Adipocyte (in vitro differentiated cells): ENCODE measurements around the gene NUB1.
"Not testable (repeated sequence)": the region's sequence is repeated elsewhere in the genome, so short reads cannot be mapped to it uniquely, and the experiment has no call there.

ENCODE experiments used
- DNase-seq: peaks from one replicate; pipeline ENCODE4 v3.0.0-alpha.2; 2015; ENCODE audit warnings: low read depth
- H3K27me3 ChIP-seq: replicated peaks from 2 replicates; pipeline ENCODE4 v1.7.0; 2013; ENCODE audit warnings: mild to moderate bottlenecking, low read length, moderate library complexity; ENCODE audit not compliant: control insufficient read depth, insufficient read depth
- H3K36me3 ChIP-seq: 2 replicates; pipeline ENCODE4 v1.7.0; 2013; ENCODE audit warnings: low read length, mild to moderate bottlenecking, moderate library complexity; ENCODE audit not compliant: control insufficient read depth, insufficient read depth, severe bottlenecking
- H3K4me1 ChIP-seq: 2 replicates; pipeline ENCODE4 v1.7.0; 2013; ENCODE audit warnings: mild to moderate bottlenecking, low read length, moderate library complexity; ENCODE audit not compliant: control insufficient read depth, insufficient read depth
- H3K4me3 ChIP-seq: 2 replicates; pipeline ENCODE4 v1.7.0; 2013; ENCODE audit warnings: mild to moderate bottlenecking, low read length, moderate library complexity
- H3K9ac ChIP-seq: 2 replicates; pipeline ENCODE4 v1.7.0; 2013; ENCODE audit warnings: mild to moderate bottlenecking, low read length, moderate library complexity
- H3K9me3 ChIP-seq: 2 replicates; pipeline ENCODE4 v1.7.0; 2013; ENCODE audit warnings: mild to moderate bottlenecking, low read length, moderate library complexity; ENCODE audit not compliant: control insufficient read depth

Gene NUB1

GRCh38 chr7:151341357-151342101 lies at the start of gene NUB1:
Gene NUB1 (plus strand): TSS chr7:151341812. CDS start chr7:151345350, 3,538 bp downstream.
- DNase-seq: peak; percentile 98
- peak within 1 kb of the TSS; percentile 91 for H3K9ac ChIP-seq
- H3K36me3 ChIP-seq: peaks cover 15% of the 10 kb centered on the region
- H3K4me1 ChIP-seq: peaks cover 20% of the 10 kb centered on the region
- H3K9me3 ChIP-seq: no peaks in the 10 kb centered on the region
- H3K4me3 ChIP-seq: peak within 1 kb of the TSS; percentile 97
- no peaks in the 10 kb centered on the region for H3K27me3 ChIP-seq

GRCh38 chr7:151292850-151293249 lies 48.8 kb upstream of the NUB1 start:
- H3K36me3 ChIP-seq: no peaks in the 10 kb centered on the region
- H3K9ac ChIP-seq: no peak overlapping the region
- peaks cover 9% of the 10 kb centered on the region for H3K9me3 ChIP-seq
- DNase-seq: no peak
- no peak overlapping the region for H3K4me3 ChIP-seq
- peaks cover 35% of the 10 kb centered on the region for H3K27me3 ChIP-seq
- no peaks in the 10 kb centered on the region for H3K4me1 ChIP-seq

- Histone ChIP-seq H3K4me3 (no peak overlapping the region), H3K36me3 (no peaks in the 10 kb centered on the region), H3K27me3 (peaks cover 39% of the 10 kb centered on the region), H3K9me3 (peaks cover 14% of the 10 kb centered on the region), H3K4me1 (no peaks in the 10 kb centered on the region), H3K9ac (no peak overlapping the region)
- no peak for DNase-seq
Observed at GRCh38 chr7:151296202-151296992, 45.2 kb upstream of the NUB1 start.

GRCh38 chr7:151298765-151299164 lies 42.8 kb upstream of the NUB1 start:
- Histone ChIP-seq H3K27me3 (peaks cover 44% of the 10 kb centered on the region), H3K4me3 (no peak overlapping the region), H3K9me3 (peaks cover 14% of the 10 kb centered on the region), H3K9ac (no peak overlapping the region), H3K4me1 (peaks cover 3% of the 10 kb centered on the region), H3K36me3 (no peaks in the 10 kb centered on the region)
- no peak for DNase-seq

- peaks cover 36% of the 10 kb centered on the region for H3K27me3 ChIP-seq
- no peak for DNase-seq
- H3K4me1 ChIP-seq: peaks cover 3% of the 10 kb centered on the region
- no peaks in the 10 kb centered on the region for H3K36me3 ChIP-seq
- no peak overlapping the region for H3K9ac ChIP-seq
- no peak overlapping the region for H3K4me3 ChIP-seq
- H3K9me3 ChIP-seq: peaks cover 14% of the 10 kb centered on the region
Observed at GRCh38 chr7:151299530-151299929, 42.1 kb upstream of the NUB1 start.

- Histone ChIP-seq H3K9ac (no peak overlapping the region), H3K36me3 (no peaks in the 10 kb centered on the region), H3K4me1 (peaks cover 3% of the 10 kb centered on the region), H3K4me3 (no peak overlapping the region), H3K27me3 (peaks cover 30% of the 10 kb centered on the region), H3K9me3 (peaks cover 14% of the 10 kb centered on the region)
- DNase-seq: no peak
Observed at GRCh38 chr7:151299940-151300645, 41.5 kb upstream of the NUB1 start.

- Histone ChIP-seq H3K36me3 (no peaks in the 10 kb centered on the region), H3K9ac (no peak overlapping the region), H3K9me3 (peaks cover 5% of the 10 kb centered on the region), H3K4me1 (peaks cover 3% of the 10 kb centered on the region), H3K4me3 (no peak overlapping the region), H3K27me3 (peaks cover 32% of the 10 kb centered on the region)
- no peak for DNase-seq
Observed at GRCh38 chr7:151301471-151302462, 39.8 kb upstream of the NUB1 start.

- H3K36me3 ChIP-seq, H3K9me3 ChIP-seq, H3K4me3 ChIP-seq, H3K4me1 ChIP-seq, H3K9ac ChIP-seq, DNase-seq: not testable (repeated sequence)
- peaks cover 31% of the 10 kb centered on the region for H3K27me3 ChIP-seq
Observed at GRCh38 chr7:151304251-151304650, 37.4 kb upstream of the NUB1 start.

- DNase-seq: no peak
- peak overlapping the region; percentile 64 for H3K4me3 ChIP-seq
Observed at GRCh38 chr7:151304856-151305255, 36.8 kb upstream of the NUB1 start.

GRCh38 chr7:151306374-151306773 lies 35.2 kb upstream of the NUB1 start:
- Histone ChIP-seq H3K9ac (no peak overlapping the region), H3K9me3 (peaks cover 1% of the 10 kb centered on the region), H3K36me3 (no peaks in the 10 kb centered on the region), H3K27me3 (peaks cover 23% of the 10 kb centered on the region), H3K4me1 (peaks cover 8% of the 10 kb centered on the region), H3K4me3 (no peak overlapping the region)
- DNase-seq: no peak

More at GRCh38 chr7:151304856-151305255, 36.8 kb upstream of the NUB1 start:
- H3K27me3 ChIP-seq: peaks cover 31% of the 10 kb centered on the region
- peaks cover 8% of the 10 kb centered on the region for H3K4me1 ChIP-seq
- H3K9ac ChIP-seq: peak overlapping the region; percentile 50
- peaks cover 5% of the 10 kb centered on the region for H3K9me3 ChIP-seq
- no peaks in the 10 kb centered on the region for H3K36me3 ChIP-seq
